ENCODE results near the gene SLC2A10. TPM values are rescaled to one million over a fixed set of nuclear protein-coding genes. Genes with fewer than 3 reads are reported as not detected.

Gene SLC2A10
- total RNA-seq, 1 experiment from 2014 or later: 9.6 TPM

GRCh38 chr20:46689082-46689753, 20.2 kb upstream of the SLC2A10 start, which contains the start of gene TP53RK:
TP53RK (minus strand) TSS chr20:46689444; CDS start chr20:46689414, 30 bp downstream.
- peaks cover 18% of the 10 kb centered on the region for H3K4me1 ChIP-seq (ENCODE audit: insufficient read depth, low read length)
- H3K9me3 ChIP-seq (ENCODE audit: low read length): no peaks in the 10 kb centered on the region
- TF ChIP-seq EZH2phosphoT487 (IDR thresholded peaks at IDR 0.05; ENCODE audit: borderline replicate concordance, low read length) (no peak), EZH2 (IDR thresholded peaks at IDR 0.05; ENCODE audit: low read length, unreplicated experiment) (no peak), CTCF (conservative IDR thresholded peaks at IDR 0.05; ENCODE audit: low read depth, low read length) (no peak; the same call in 1 of the 2 replicates)
- peak; percentile 100 for DNase-seq
- peaks cover 46% of the 10 kb centered on the region for H3K79me2 ChIP-seq (ENCODE audit: low read length)
- peak within 1 kb of the TSS; percentile 94 for H3K9ac ChIP-seq (ENCODE audit: low read length)
- peaks cover 18% of the 10 kb centered on the region for H3K36me3 ChIP-seq (ENCODE audit: low read depth, low read length)
- intact Hi-C loops (cut with micrococcal nuclease): no loop called here
- ChIA-PET CTCF (interaction anchor here (0.6 to 0.7 kb wide), 2 partner anchors 8 to 932 kb away, joined by 3 to 5 read pairs; no protein-coding TSS in a partner anchor), POLR2A (ENCODE audit: unreplicated experiment) (interaction anchor here (0.5 to 0.7 kb wide), 5 partner anchors 110 to 1236 kb away, joined by 3 to 8 read pairs (median 5); no protein-coding TSS in a partner anchor)
- ATAC-seq: peak; percentile 96
- peak within 1 kb of the TSS; percentile 95 for H3K4me2 ChIP-seq (ENCODE audit: low read length)
- peak within 1 kb of the TSS; percentile 89 for H3K4me3 ChIP-seq (ENCODE audit: low read length)
- H3K27me3 ChIP-seq (ENCODE audit: low read length): no peaks in the 10 kb centered on the region
- no peaks in the 10 kb centered on the region for H3F3A ChIP-seq (ENCODE audit: low read length, unreplicated experiment)
- peaks cover 21% of the 10 kb centered on the region for H4K20me1 ChIP-seq (ENCODE audit: low read length)
- BruUV-seq (replicated peaks): no TSS peak
- peak within 1 kb of the TSS; percentile 77 for H3K27ac ChIP-seq (ENCODE audit: low read length)
- H2AFZ ChIP-seq (ENCODE audit: low read length): peak within 1 kb of the TSS; percentile 96
- no peaks in the 10 kb centered on the region for H3K9me2 ChIP-seq (replicated peaks; ENCODE audit: low read length)

- no peaks in the 10 kb centered on the region for H3K9me3 ChIP-seq (ENCODE audit: low read length)
- no peak for DNase-seq
- peak overlapping the region; percentile 74 for H3K9ac ChIP-seq (ENCODE audit: low read length)
- H3F3A ChIP-seq (ENCODE audit: low read length, unreplicated experiment): no peaks in the 10 kb centered on the region
- peak overlapping the region; percentile 89 for H3K4me3 ChIP-seq (ENCODE audit: low read length)
- H2AFZ ChIP-seq (ENCODE audit: low read length): peak overlapping the region; percentile 96
- TF ChIP-seq EZH2 (IDR thresholded peaks at IDR 0.05; ENCODE audit: low read length, unreplicated experiment): no peak
- TF ChIP-seq EZH2phosphoT487 (IDR thresholded peaks at IDR 0.05; ENCODE audit: borderline replicate concordance, low read length): no peak
- no peak for TF ChIP-seq CTCF (conservative IDR thresholded peaks at IDR 0.05; ENCODE audit: low read depth, low read length)
- CTCF ChIA-PET: interaction anchor here (0.6 to 0.7 kb wide), 2 partner anchors 9 to 932 kb away, joined by 3 to 5 read pairs; no protein-coding TSS in a partner anchor
- no peaks in the 10 kb centered on the region for H3K9me2 ChIP-seq (replicated peaks; ENCODE audit: low read length)
- H3K4me1 ChIP-seq (ENCODE audit: insufficient read depth, low read length): peaks cover 18% of the 10 kb centered on the region
- peaks cover 19% of the 10 kb centered on the region for H4K20me1 ChIP-seq (ENCODE audit: low read length)
- H3K27me3 ChIP-seq (ENCODE audit: low read length): no peaks in the 10 kb centered on the region
- H3K4me2 ChIP-seq (ENCODE audit: low read length): peak overlapping the region; percentile 95
- peaks cover 42% of the 10 kb centered on the region for H3K79me2 ChIP-seq (ENCODE audit: low read length)
- peaks cover 16% of the 10 kb centered on the region for H3K36me3 ChIP-seq (ENCODE audit: low read depth, low read length)
- H3K27ac ChIP-seq (ENCODE audit: low read length): peak overlapping the region; percentile 32
- no peak for ATAC-seq
- POLR2A ChIA-PET (ENCODE audit: unreplicated experiment): interaction anchor here (0.5 to 0.6 kb wide), 4 partner anchors 14 to 902 kb away, joined by 3 to 8 read pairs (median 4); no protein-coding TSS in a partner anchor
- intact Hi-C loops (cut with micrococcal nuclease): no loop called here
- BruUV-seq (replicated peaks): no TSS peak
Measured at GRCh38 chr20:46689754-46690085, 19.7 kb upstream of the SLC2A10 start.
